Thyroid gland (tissue), 4 donors: ENCODE measurements around the gene ADAMTSL3. TPM values are rescaled to one million over a fixed set of nuclear protein-coding genes. Genes with fewer than 3 reads are reported as not detected.

Source experiments
- DNase-seq, 2 donors: peaks; one replicate each; pipeline ENCODE4 v3.0.0-alpha.2; 2019
- H3K27ac ChIP-seq, 3 donors: fragments of 200-600 bp; sonication (generic); 1 replicate in 2 of 3; 2 replicates in 1 of 3; pipeline ENCODE4 v1.5.1; 2016 to 2019; ENCODE audit warnings: mild to moderate bottlenecking in 1 of 3, moderate library complexity in 1 of 3
- H3K27me3 ChIP-seq: fragments of 200-600 bp; sonication (generic); one replicate; pipeline ENCODE4 v1.5.1; 2019
- H3K36me3 ChIP-seq, 2 donors: fragments of 200-600 bp; sonication (generic); one replicate each; pipeline ENCODE4 v1.5.1; 2016 to 2019
- H3K4me1 ChIP-seq, 2 donors: fragments of 200-600 bp; sonication (generic); one replicate each; pipeline ENCODE4 v1.5.1; 2017 to 2019
- H3K4me3 ChIP-seq, 3 donors: fragments of 200-600 bp; sonication (generic); replicated peaks in 1 of 3; 1 replicate in 2 of 3; 2 replicates in 1 of 3; pipeline ENCODE4 v1.5.1; 2016; ENCODE audit warnings: mild to moderate bottlenecking in 1 of 3
- H3K9me3 ChIP-seq: fragments of 200-600 bp; sonication (generic); one replicate; pipeline ENCODE4 v1.5.1; 2017
- POLR2A ChIP-seq, 2 donors: fragments of 450-650 bp; IDR thresholded peaks; one replicate each; pipeline ENCODE4 v1.6.1; 2017; ENCODE audit warnings: antibody characterized with exemption in 2 of 2, mild to moderate bottlenecking in 2 of 2, moderate library complexity in 1 of 2
- WGBS, 2 donors: methylation state at CpG; one replicate each; pipeline ENCODE4 v1.1.5; 2017; 5-methylcytosine and 5-hydroxymethylcytosine counted together
- intact Hi-C: fragments of 100-400 bp; cut with DNase I; formaldehyde crosslinking; loops from one replicate; pipeline ENCODE4 v1.15.1; 2023
- total RNA-seq, 4 donors: library from RNA; depleted of rRNA; stranded (reverse); fragments of >200 nt; gene quantifications; one replicate each; pipeline ENCODE4 v1.2.3, GENCODE V29; 2016
- TF ChIP-seq, protein P1 (sequence below), 6 experiments: fragments of 200-600 bp in 3 of 6; fragments of 450-650 bp in 3 of 6; sonication (generic) in 3 of 6; IDR thresholded peaks; one replicate each; pipeline ENCODE4 v1.5.1; 2016 to 2019; ENCODE audit warnings: antibody characterized with exemption in 6 of 6, mild to moderate bottlenecking in 2 of 6, inconsistent platforms in 1 of 6, moderate library complexity in 1 of 6

Gene ADAMTSL3
- total RNA-seq, 4 donors from 2014 or later, result 5.5 to 14.8 (median 6.5) TPM

- no peak overlapping the region for H3K27ac ChIP-seq
- intact Hi-C loops, result no loop called here
- no peaks in the 10 kb centered on the region for H3K27me3 ChIP-seq
- H3K4me3 ChIP-seq, result no peak overlapping the region
- peaks cover 0 to 8% of the 10 kb centered on the region in 2 donors for H3K4me1 ChIP-seq
- TF ChIP-seq, protein P1, sequence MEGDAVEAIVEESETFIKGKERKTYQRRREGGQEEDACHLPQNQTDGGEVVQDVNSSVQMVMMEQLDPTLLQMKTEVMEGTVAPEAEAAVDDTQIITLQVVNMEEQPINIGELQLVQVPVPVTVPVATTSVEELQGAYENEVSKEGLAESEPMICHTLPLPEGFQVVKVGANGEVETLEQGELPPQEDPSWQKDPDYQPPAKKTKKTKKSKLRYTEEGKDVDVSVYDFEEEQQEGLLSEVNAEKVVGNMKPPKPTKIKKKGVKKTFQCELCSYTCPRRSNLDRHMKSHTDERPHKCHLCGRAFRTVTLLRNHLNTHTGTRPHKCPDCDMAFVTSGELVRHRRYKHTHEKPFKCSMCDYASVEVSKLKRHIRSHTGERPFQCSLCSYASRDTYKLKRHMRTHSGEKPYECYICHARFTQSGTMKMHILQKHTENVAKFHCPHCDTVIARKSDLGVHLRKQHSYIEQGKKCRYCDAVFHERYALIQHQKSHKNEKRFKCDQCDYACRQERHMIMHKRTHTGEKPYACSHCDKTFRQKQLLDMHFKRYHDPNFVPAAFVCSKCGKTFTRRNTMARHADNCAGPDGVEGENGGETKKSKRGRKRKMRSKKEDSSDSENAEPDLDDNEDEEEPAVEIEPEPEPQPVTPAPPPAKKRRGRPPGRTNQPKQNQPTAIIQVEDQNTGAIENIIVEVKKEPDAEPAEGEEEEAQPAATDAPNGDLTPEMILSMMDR (IDR thresholded peaks at IDR 0.05), result no peak
- TF ChIP-seq POLR2A (IDR thresholded peaks at IDR 0.05), result no peak
- WGBS, 2 donors, result 81 to 85% methylated on average over 2 of the region's 2 CpGs
- H3K36me3 ChIP-seq, result no peaks in the 10 kb centered on the region
- no peak for DNase-seq
- no peaks in the 10 kb centered on the region for H3K9me3 ChIP-seq
These were observed 27.6 kb upstream of the ADAMTSL3 start for GRCh38 chr15:83626171-83626802.

DNA sequence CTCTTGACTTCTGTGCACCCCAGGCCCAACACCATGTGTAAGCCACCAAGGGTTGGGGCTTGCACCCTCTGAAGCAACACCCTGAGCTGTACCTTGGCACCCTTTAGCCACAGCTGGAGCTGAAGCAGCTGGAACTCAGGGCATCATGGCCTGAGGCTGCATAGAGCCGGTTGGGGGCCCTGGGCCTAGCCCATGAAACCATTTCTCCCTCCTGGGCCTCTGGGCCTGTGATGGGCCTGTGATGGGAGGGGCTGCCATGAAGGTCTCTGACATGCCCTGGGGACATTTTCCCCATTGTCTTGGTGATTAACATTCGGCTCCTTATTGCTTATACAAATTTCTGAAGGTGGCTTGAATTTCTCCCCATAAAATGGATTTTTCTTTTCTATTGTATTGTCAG is 22.4 kb upstream of the ADAMTSL3 start:
- DNase-seq, result no peak
- Histone ChIP-seq H3K27ac (no peak overlapping the region), H3K4me1 (no peaks in the 10 kb centered on the region), H3K36me3 (no peaks in the 10 kb centered on the region), H3K4me3 (no peak overlapping the region), H3K9me3 (no peaks in the 10 kb centered on the region), H3K27me3 (no peaks in the 10 kb centered on the region)
- TF ChIP-seq, protein P1 (IDR thresholded peaks at IDR 0.05), result no peak
- TF ChIP-seq POLR2A (IDR thresholded peaks at IDR 0.05), result no peak
- intact Hi-C loops, result no loop called here
- WGBS, 2 donors, result 94% methylated on average over 2 of the region's 2 CpGs

DNA sequence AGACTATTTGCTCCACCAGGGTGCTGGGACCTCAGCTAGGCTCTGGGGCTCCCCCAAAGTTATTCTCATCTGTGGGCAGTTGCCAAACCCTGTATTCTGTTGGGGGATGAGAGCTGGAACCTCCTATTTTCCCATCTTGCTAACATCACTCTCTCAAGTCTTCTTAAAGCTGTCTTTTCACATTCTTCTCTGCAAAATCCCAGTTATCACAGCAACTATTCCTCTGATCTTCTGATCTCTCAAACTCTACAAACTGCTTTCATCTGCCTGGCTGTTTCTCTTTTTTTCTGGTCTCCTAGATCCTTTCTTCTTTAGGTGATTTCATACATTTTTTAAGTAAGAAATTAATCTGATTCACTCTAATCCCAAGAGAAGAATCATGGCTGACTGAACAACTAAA is 10.7 kb upstream of the ADAMTSL3 start:
- no peak overlapping the region for H3K27ac ChIP-seq
- H3K4me1 ChIP-seq, result no peaks in the 10 kb centered on the region
- H3K4me3 ChIP-seq, result no peak overlapping the region
- no peak for DNase-seq
- H3K27me3 ChIP-seq, result no peaks in the 10 kb centered on the region
- no peaks in the 10 kb centered on the region for H3K36me3 ChIP-seq
- TF ChIP-seq, protein P1 (IDR thresholded peaks at IDR 0.05), result no peak
- TF ChIP-seq POLR2A (IDR thresholded peaks at IDR 0.05), result no peak
- H3K9me3 ChIP-seq, result no peaks in the 10 kb centered on the region
- intact Hi-C loops, result no loop called here

- no peak for TF ChIP-seq POLR2A (IDR thresholded peaks at IDR 0.05)
- TF ChIP-seq, protein P1 (IDR thresholded peaks at IDR 0.05), result no peak
- Histone ChIP-seq H3K9me3 (no peaks in the 10 kb centered on the region), H3K27me3 (no peaks in the 10 kb centered on the region), H3K36me3 (no peaks in the 10 kb centered on the region), H3K4me1 (no peaks in the 10 kb centered on the region), H3K27ac (no peak overlapping the region), H3K4me3 (no peak overlapping the region)
- intact Hi-C loops, result no loop called here
- DNase-seq, result no peak
- WGBS, 2 donors, result 97% methylated on average over 1 of the region's 1 CpG
These were observed 9.5 kb upstream of the ADAMTSL3 start for GRCh38 chr15:83644439-83644838.

DNA sequence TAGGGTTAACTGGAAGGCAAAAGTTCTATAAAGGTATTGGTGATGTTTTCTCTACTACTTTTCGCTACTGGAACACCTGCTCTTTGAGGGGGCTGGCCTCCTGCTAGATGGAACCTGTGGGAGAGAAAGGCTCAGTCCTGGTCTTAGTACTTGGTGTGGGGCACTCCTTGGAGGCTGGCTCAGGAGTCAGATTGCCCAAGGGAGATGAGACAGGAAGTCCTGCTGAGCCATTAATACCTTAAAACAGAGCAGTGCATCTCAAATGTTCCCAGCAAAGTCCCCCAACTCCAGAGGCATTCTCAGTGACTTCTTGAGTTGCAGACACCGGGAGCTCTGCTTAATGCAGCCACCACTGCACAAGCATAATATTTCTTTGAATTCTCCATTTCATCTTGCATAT is 3.1 kb upstream of the ADAMTSL3 start:
- H3K27me3 ChIP-seq, result no peaks in the 10 kb centered on the region
- peaks cover 4 to 13% of the 10 kb centered on the region in 2 donors for H3K4me1 ChIP-seq
- no peaks in the 10 kb centered on the region for H3K36me3 ChIP-seq
- H3K4me3 ChIP-seq, result no peak overlapping the region
- intact Hi-C loops, result no loop called here
- TF ChIP-seq, protein P1 (IDR thresholded peaks at IDR 0.05), result no peak
- no peak for TF ChIP-seq POLR2A (IDR thresholded peaks at IDR 0.05)
- 85 to 95% methylated on average over 2 of the region's 2 CpGs for WGBS, 2 donors
- H3K27ac ChIP-seq, result no peak overlapping the region
- no peaks in the 10 kb centered on the region for H3K9me3 ChIP-seq
- DNase-seq, result no peak
